C4-2B (cell line): ENCODE results near the gene CYB5B.

Experiments
- ZFX ChIP-seq: fragments of 450-650 bp; IDR thresholded peaks from 2 replicates; pipeline ENCODE4 v1.6.1; 2017
- TF ChIP-seq, protein P1 (sequence below): fragments of 450-650 bp; conservative IDR thresholded peaks from 2 replicates; pipeline ENCODE4 v1.5.1; 2017; ENCODE audit warnings: mild to moderate bottlenecking

DNA sequence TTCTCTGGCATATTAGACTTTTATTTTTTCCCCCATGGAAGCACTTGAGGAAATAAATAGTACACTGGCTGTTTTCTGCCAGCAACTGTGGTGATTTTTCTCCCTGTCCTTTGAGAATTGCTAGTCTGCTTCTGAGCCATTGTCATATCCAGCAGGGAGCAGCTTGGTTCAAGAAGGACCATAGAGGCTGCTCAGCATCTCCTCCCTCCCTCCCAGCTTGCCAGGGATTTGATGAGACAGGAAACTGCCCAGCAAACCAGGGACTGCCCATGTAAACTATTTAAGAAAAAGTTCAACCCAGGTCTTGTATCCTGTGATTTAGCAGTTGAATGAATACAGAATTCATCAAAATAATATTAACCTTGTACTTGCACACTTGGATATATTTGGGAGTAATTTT, 39.5 kb downstream of the CYB5B start:
- TF ChIP-seq, protein P1, sequence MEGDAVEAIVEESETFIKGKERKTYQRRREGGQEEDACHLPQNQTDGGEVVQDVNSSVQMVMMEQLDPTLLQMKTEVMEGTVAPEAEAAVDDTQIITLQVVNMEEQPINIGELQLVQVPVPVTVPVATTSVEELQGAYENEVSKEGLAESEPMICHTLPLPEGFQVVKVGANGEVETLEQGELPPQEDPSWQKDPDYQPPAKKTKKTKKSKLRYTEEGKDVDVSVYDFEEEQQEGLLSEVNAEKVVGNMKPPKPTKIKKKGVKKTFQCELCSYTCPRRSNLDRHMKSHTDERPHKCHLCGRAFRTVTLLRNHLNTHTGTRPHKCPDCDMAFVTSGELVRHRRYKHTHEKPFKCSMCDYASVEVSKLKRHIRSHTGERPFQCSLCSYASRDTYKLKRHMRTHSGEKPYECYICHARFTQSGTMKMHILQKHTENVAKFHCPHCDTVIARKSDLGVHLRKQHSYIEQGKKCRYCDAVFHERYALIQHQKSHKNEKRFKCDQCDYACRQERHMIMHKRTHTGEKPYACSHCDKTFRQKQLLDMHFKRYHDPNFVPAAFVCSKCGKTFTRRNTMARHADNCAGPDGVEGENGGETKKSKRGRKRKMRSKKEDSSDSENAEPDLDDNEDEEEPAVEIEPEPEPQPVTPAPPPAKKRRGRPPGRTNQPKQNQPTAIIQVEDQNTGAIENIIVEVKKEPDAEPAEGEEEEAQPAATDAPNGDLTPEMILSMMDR = no peak
- no peak for TF ChIP-seq ZFX
